Measurements from ENCODE around the gene TK1.

The TK1 gene

GRCh38 chr17:78204387-78205123 is 17.7 kb upstream of the TK1 start:
- H3K4me3 Mint-ChIP-seq = no peak overlapping the region
- no peaks in the 10 kb centered on the region for H3K27me3 Mint-ChIP-seq
- no peak overlapping the region for H3K27ac Mint-ChIP-seq
- H3K4me1 Mint-ChIP-seq (ENCODE audit: low read depth) = no peaks in the 10 kb centered on the region
- H3K9me3 Mint-ChIP-seq = no peaks in the 10 kb centered on the region
- H3K36me3 Mint-ChIP-seq (ENCODE audit: low read depth) = peaks cover 6% of the 10 kb centered on the region

GRCh38 chr17:78202666-78203065 is 15.8 kb upstream of the TK1 start:
- Mint-ChIP-seq H3K4me3 (no peak overlapping the region), H3K36me3 (ENCODE audit: low read depth) (peaks cover 6% of the 10 kb centered on the region), H3K27ac (no peak overlapping the region), H3K27me3 (no peaks in the 10 kb centered on the region), H3K9me3 (no peaks in the 10 kb centered on the region), H3K4me1 (ENCODE audit: low read depth) (peaks cover 5% of the 10 kb centered on the region)

- H3K4me3 Mint-ChIP-seq = no peak overlapping the region
- no peaks in the 10 kb centered on the region for H3K9me3 Mint-ChIP-seq
- no peak overlapping the region for H3K27ac Mint-ChIP-seq
- H3K36me3 Mint-ChIP-seq (ENCODE audit: low read depth) = peaks cover 12% of the 10 kb centered on the region
- H3K4me1 Mint-ChIP-seq (ENCODE audit: low read depth) = peaks cover 5% of the 10 kb centered on the region
- no peaks in the 10 kb centered on the region for H3K27me3 Mint-ChIP-seq
These were observed 13.6 kb upstream of the TK1 start for GRCh38 chr17:78200451-78200850.

- H3K27ac Mint-ChIP-seq = no peak overlapping the region
- no peaks in the 10 kb centered on the region for H3K27me3 Mint-ChIP-seq
- no peak overlapping the region for H3K4me3 Mint-ChIP-seq
- H3K36me3 Mint-ChIP-seq (ENCODE audit: low read depth) = peaks cover 18% of the 10 kb centered on the region
- no peaks in the 10 kb centered on the region for H3K9me3 Mint-ChIP-seq
- peaks cover 5% of the 10 kb centered on the region for H3K4me1 Mint-ChIP-seq (ENCODE audit: low read depth)
These were observed 10.4 kb upstream of the TK1 start for GRCh38 chr17:78197147-78197832.

GRCh38 chr17:78196716-78197115 is 9.9 kb upstream of the TK1 start:
- no peak overlapping the region for H3K4me3 Mint-ChIP-seq
- H3K9me3 Mint-ChIP-seq = no peaks in the 10 kb centered on the region
- no peaks in the 10 kb centered on the region for H3K27me3 Mint-ChIP-seq
- peaks cover 5% of the 10 kb centered on the region for H3K4me1 Mint-ChIP-seq (ENCODE audit: low read depth)
- no peak overlapping the region for H3K27ac Mint-ChIP-seq
- H3K36me3 Mint-ChIP-seq (ENCODE audit: low read depth) = peaks cover 18% of the 10 kb centered on the region

- Mint-ChIP-seq H3K4me1 (ENCODE audit: low read depth) (peaks cover 32% of the 10 kb centered on the region), H3K36me3 (ENCODE audit: low read depth) (peaks cover 32% of the 10 kb centered on the region), H3K27me3 (no peaks in the 10 kb centered on the region), H3K4me3 (peak overlapping the region; percentile 97), H3K27ac (peak overlapping the region; percentile 83), H3K9me3 (no peaks in the 10 kb centered on the region)
These were observed 716 bp downstream of the TK1 start for GRCh38 chr17:78185981-78186691.

- Mint-ChIP-seq H3K4me1 (ENCODE audit: low read depth) (peaks cover 42% of the 10 kb centered on the region), H3K4me3 (peak overlapping the region; percentile 97), H3K27me3 (no peaks in the 10 kb centered on the region), H3K9me3 (no peaks in the 10 kb centered on the region), H3K27ac (peak overlapping the region; percentile 61), H3K36me3 (ENCODE audit: low read depth) (peaks cover 44% of the 10 kb centered on the region)
These were observed 2.0 kb downstream of the TK1 start for GRCh38 chr17:78184868-78185267.

GRCh38 chr17:78184351-78184750 is 2.5 kb downstream of the TK1 start:
- H3K27ac Mint-ChIP-seq = no peak overlapping the region
- peaks cover 48% of the 10 kb centered on the region for H3K4me1 Mint-ChIP-seq (ENCODE audit: low read depth)
- H3K27me3 Mint-ChIP-seq = no peaks in the 10 kb centered on the region
- peaks cover 47% of the 10 kb centered on the region for H3K36me3 Mint-ChIP-seq (ENCODE audit: low read depth)
- no peaks in the 10 kb centered on the region for H3K9me3 Mint-ChIP-seq
- H3K4me3 Mint-ChIP-seq = peak overlapping the region; percentile 47

- Mint-ChIP-seq H3K27me3 (no peaks in the 10 kb centered on the region), H3K4me1 (ENCODE audit: low read depth) (peaks cover 50% of the 10 kb centered on the region), H3K9me3 (no peaks in the 10 kb centered on the region), H3K36me3 (ENCODE audit: low read depth) (peaks cover 51% of the 10 kb centered on the region), H3K27ac (no peak overlapping the region), H3K4me3 (peak overlapping the region; percentile 47)
These were observed 2.9 kb downstream of the TK1 start for GRCh38 chr17:78183916-78184315.

- Mint-ChIP-seq H3K4me3 (no peak overlapping the region), H3K4me1 (ENCODE audit: low read depth) (peaks cover 43% of the 10 kb centered on the region), H3K9me3 (no peaks in the 10 kb centered on the region), H3K27ac (no peak overlapping the region), H3K36me3 (ENCODE audit: low read depth) (peaks cover 57% of the 10 kb centered on the region), H3K27me3 (no peaks in the 10 kb centered on the region)
These were observed 4.3 kb downstream of the TK1 start for GRCh38 chr17:78182504-78182903.

- Mint-ChIP-seq H3K27ac (peak overlapping the region; percentile 21), H3K9me3 (no peaks in the 10 kb centered on the region), H3K4me3 (peak overlapping the region; percentile 56), H3K36me3 (ENCODE audit: low read depth) (peaks cover 61% of the 10 kb centered on the region), H3K4me1 (ENCODE audit: low read depth) (peaks cover 44% of the 10 kb centered on the region), H3K27me3 (no peaks in the 10 kb centered on the region)
These were observed 6.3 kb downstream of the TK1 start for GRCh38 chr17:78180508-78180907.

- H3K4me3 Mint-ChIP-seq = peak overlapping the region; percentile 56
- peaks cover 40% of the 10 kb centered on the region for H3K4me1 Mint-ChIP-seq (ENCODE audit: low read depth)
- no peaks in the 10 kb centered on the region for H3K27me3 Mint-ChIP-seq
- no peaks in the 10 kb centered on the region for H3K9me3 Mint-ChIP-seq
- H3K27ac Mint-ChIP-seq = peak overlapping the region; percentile 21
- H3K36me3 Mint-ChIP-seq (ENCODE audit: low read depth) = peaks cover 64% of the 10 kb centered on the region
These were observed 6.8 kb downstream of the TK1 start for GRCh38 chr17:78180083-78180482.

- H3K27ac Mint-ChIP-seq = peak overlapping the region; percentile 58
- H3K9me3 Mint-ChIP-seq = no peaks in the 10 kb centered on the region
- peaks cover 59% of the 10 kb centered on the region for H3K36me3 Mint-ChIP-seq (ENCODE audit: low read depth)
- H3K4me3 Mint-ChIP-seq = no peak overlapping the region
- no peaks in the 10 kb centered on the region for H3K27me3 Mint-ChIP-seq
- H3K4me1 Mint-ChIP-seq (ENCODE audit: low read depth) = peaks cover 35% of the 10 kb centered on the region
These were observed 7.5 kb downstream of the TK1 start for GRCh38 chr17:78179372-78179771.

- no peaks in the 10 kb centered on the region for H3K9me3 Mint-ChIP-seq
These were observed 10.3 kb downstream of the TK1 start for GRCh38 chr17:78176548-78177025.

GRCh38 chr17:78175643-78175981 is 11.2 kb downstream of the TK1 start:
- H3K27me3 Mint-ChIP-seq = no peaks in the 10 kb centered on the region
- H3K27ac Mint-ChIP-seq = no peak overlapping the region
- peaks cover 64% of the 10 kb centered on the region for H3K36me3 Mint-ChIP-seq (ENCODE audit: low read depth)
- H3K9me3 Mint-ChIP-seq = no peaks in the 10 kb centered on the region
- H3K4me3 Mint-ChIP-seq = no peak overlapping the region
- peaks cover 67% of the 10 kb centered on the region for H3K4me1 Mint-ChIP-seq (ENCODE audit: low read depth)

More at GRCh38 chr17:78176548-78177025, 10.3 kb downstream of the TK1 start:
- H3K27ac Mint-ChIP-seq = no peak overlapping the region
- H3K4me1 Mint-ChIP-seq (ENCODE audit: low read depth) = peaks cover 61% of the 10 kb centered on the region
- peak overlapping the region; percentile 13 for H3K4me3 Mint-ChIP-seq
- peaks cover 65% of the 10 kb centered on the region for H3K36me3 Mint-ChIP-seq (ENCODE audit: low read depth)
- no peaks in the 10 kb centered on the region for H3K27me3 Mint-ChIP-seq

Data from stimulated activated naive CD8-positive, alpha-beta T cell treated with anti-CD3 and anti-CD28 coated beads, Interleukin-15, Interleukin-2, amounts not matched to agents 100 ng/mL and 50 ng/mL, for 24 hours (primary cell).